Measurements from ENCODE around the gene ARSB.

DNA sequence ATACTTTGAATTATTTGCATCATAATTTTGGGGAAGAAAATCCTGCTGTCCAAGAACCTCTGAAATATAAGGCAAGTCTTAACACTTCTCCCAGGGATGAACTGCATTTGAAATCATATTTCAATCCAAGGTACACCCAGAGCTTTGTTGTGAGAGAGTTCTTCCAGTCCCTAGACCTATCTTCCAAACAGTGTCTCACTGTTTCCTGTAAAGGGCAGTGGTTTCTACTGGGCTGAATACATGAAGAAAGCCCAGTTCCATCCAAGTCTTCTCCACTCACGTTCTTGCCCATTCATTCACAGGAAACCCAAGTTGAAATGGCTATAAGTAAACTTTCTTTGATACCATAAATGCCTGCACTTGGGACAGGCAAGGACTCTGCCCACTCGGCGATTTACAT lies 228.3 kb downstream of the ARSB start:
- TF ChIP-seq EZH2 (IDR thresholded peaks at IDR 0.05; ENCODE audit: insufficient read depth, poor library complexity, severe bottlenecking) (no peak), EZH2phosphoT487 (IDR thresholded peaks at IDR 0.05; ENCODE audit: insufficient read depth, low read depth) (no peak)
